Gastroesophageal sphincter (tissue), 3 donors: ENCODE results near the gene DMBX1.

Source experiments
- CTCF ChIP-seq, 4 experiments: fragments of 200-600 bp in 2 of 4; fragments of 450-650 bp in 2 of 4; sonication (generic) in 1 of 4; IDR thresholded peaks; one replicate each; pipeline ENCODE4 v1.5.1; 2017 to 2019; ENCODE audit warnings: antibody characterized with exemption in 4 of 4, mild to moderate bottlenecking in 2 of 4, moderate library complexity in 2 of 4
- EP300 ChIP-seq: sonication (generic); formaldehyde crosslinking; IDR thresholded peaks from one replicate; pipeline ENCODE4 v1.6.1; 2017; ENCODE audit warnings: antibody characterized with exemption, mild to moderate bottlenecking
- POLR2A ChIP-seq, 2 donors: fragments of 450-650 bp; IDR thresholded peaks; one replicate each; pipeline ENCODE4 v1.6.1; 2017; ENCODE audit warnings: antibody characterized with exemption in 2 of 2, mild to moderate bottlenecking in 2 of 2, moderate library complexity in 1 of 2
- POLR2AphosphoS5 ChIP-seq: sonication (generic); formaldehyde crosslinking; IDR thresholded peaks from one replicate; pipeline ENCODE4 v1.6.1; 2017; ENCODE audit warnings: antibody characterized with exemption

GRCh38 chr1:46517932-46518498, 28.4 kb downstream of the DMBX1 start:
- TF ChIP-seq POLR2A (IDR thresholded peaks at IDR 0.05) (no peak), CTCF (IDR thresholded peaks at IDR 0.05) (no peak), POLR2AphosphoS5 (no peak), EP300 (no peak)
